Psoas muscle (tissue), 8 donors: Measurements from ENCODE around the gene KCTD4. TPM values are rescaled to one million over a fixed set of nuclear protein-coding genes. Genes with fewer than 3 reads are reported as not detected.
A peak's percentile ranks its signal among the peaks of the same experiment; 100 is the strongest.

Source experiments
- ATAC-seq, 4 donors: fragments of 200-7000 bp; cut with Tn5 transposase; one replicate each; pipeline ENCODE4 v1.9.1; 2020; ENCODE audit warnings: moderate library complexity in 3 of 4, mild to moderate bottlenecking in 2 of 4
- DNase-seq, 2 donors: peaks; one replicate each; pipeline ENCODE4 v3.0.0-alpha.2; 2020
- H3K27ac ChIP-seq: fragments of 200-600 bp; one replicate; pipeline ENCODE4 v1.8.0; 2022
- H3K27me3 ChIP-seq, 3 donors: fragments of 200-600 bp in 1 of 3; one replicate each; pipeline versions ENCODE4 v1.6.1 to v1.8.0; 2013 to 2022; ENCODE audit warnings: low read length in 2 of 3, mild to moderate bottlenecking in 2 of 3, moderate library complexity in 1 of 3; ENCODE audit not compliant: insufficient read depth in 3 of 3
- H3K36me3 ChIP-seq, 2 donors: fragments of 200-600 bp in 1 of 2; one replicate each; pipeline versions ENCODE4 v1.6.1 to v1.8.0; 2013 to 2022; ENCODE audit warnings: low read depth in 1 of 2, mild to moderate bottlenecking in 1 of 2, moderate library complexity in 1 of 2; ENCODE audit not compliant: insufficient read depth in 1 of 2
- H3K4me1 ChIP-seq: fragments of 200-600 bp; one replicate; pipeline ENCODE4 v1.8.0; 2022
- H3K4me3 ChIP-seq: fragments of 200-600 bp; one replicate; pipeline ENCODE4 v1.8.0; 2022; ENCODE audit warnings: mild to moderate bottlenecking
- H3K9me3 ChIP-seq: fragments of 200-600 bp; one replicate; pipeline ENCODE4 v1.8.0; 2022
- WGBS, 3 donors: extraction: QIAGEN DNeasy Blood & Tissue Kit; methylation state at CpG; one replicate each; pipeline versions ENCODE4 v1.1.6 to v1.1.7; 2013; 5-methylcytosine and 5-hydroxymethylcytosine counted together
- intact Hi-C, 2 donors: fragments of 100-400 bp; cut with DNase I; formaldehyde crosslinking; loops; one replicate each; pipeline versions ENCODE4 v1.11.0 to v1.14.2; 2022
- polyA plus RNA-seq, 3 donors: library from polyadenylated mRNA; stranded (reverse); fragments of 200-250 nt; gene quantifications; one replicate each; pipeline ENCODE4 v1.2.3, GENCODE V29; 2013
- total RNA-seq, 4 donors: library from RNA; stranded (reverse); fragmentation: NEBNext Ultra II Directional in 2 of 4; extraction: Animal tissue kit (Norgen Biotek cat#: 25700) in 2 of 4; gene quantifications; one replicate each; pipeline versions ENCODE4 v1.2.1 to v1.2.4, GENCODE V29; 2021 to 2023
- TF ChIP-seq, protein P1 (sequence below): fragments of 200-600 bp; IDR thresholded peaks from one replicate; pipeline ENCODE4 v1.8.0; 2022; ENCODE audit warnings: antibody characterized with exemption
- donor health status: healthy with polysubstance abuse.
- donor health status: DM: no; HTN: no; CAD: no; lungs with moderate emphysema.
- donor health status: Bipolar disorder and iron deficiency.
- donor health status: healthy.
- donor health status: DM: yes; HTN: yes; CAD: no.
- donor health status: DM: no; HTN: no; CAD: no.
- donor health status: DM: no; HTN: no; CAD: no.
- donor health status: DM: yes; HTN: yes; CAD: no.

The KCTD4 gene
- total and polyA plus RNA-seq, 7 donors = 0.08 TPM; not detected in 6

DNA sequence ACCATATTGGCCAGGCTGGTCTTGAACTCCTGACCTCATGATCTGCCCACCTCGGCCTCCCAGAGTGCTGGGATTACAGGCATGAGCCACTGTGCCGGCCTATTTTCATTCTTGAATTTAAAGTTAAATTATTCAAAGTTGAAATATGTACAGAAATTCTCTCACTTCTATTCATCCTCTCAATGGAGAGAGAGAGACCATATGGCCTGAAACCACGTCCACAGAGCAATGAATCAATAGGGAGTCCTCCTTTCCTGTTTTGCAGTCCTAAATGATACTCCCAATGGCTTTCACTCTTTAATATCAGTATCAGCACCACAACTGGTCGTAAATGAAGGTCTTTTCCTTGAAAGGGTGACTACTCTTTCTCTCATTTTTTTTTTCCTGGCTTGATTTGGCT, 30.5 kb upstream of the KCTD4 start:
- Histone ChIP-seq H3K4me3 (no peak overlapping the region), H3K4me1 (peaks cover 3% of the 10 kb centered on the region), H3K27me3 (no peaks in the 10 kb centered on the region), H3K27ac (no peak overlapping the region), H3K36me3 (no peaks in the 10 kb centered on the region), H3K9me3 (no peaks in the 10 kb centered on the region)
- intact Hi-C loops = no loop called here
- ATAC-seq = no peak
- TF ChIP-seq, protein P1, sequence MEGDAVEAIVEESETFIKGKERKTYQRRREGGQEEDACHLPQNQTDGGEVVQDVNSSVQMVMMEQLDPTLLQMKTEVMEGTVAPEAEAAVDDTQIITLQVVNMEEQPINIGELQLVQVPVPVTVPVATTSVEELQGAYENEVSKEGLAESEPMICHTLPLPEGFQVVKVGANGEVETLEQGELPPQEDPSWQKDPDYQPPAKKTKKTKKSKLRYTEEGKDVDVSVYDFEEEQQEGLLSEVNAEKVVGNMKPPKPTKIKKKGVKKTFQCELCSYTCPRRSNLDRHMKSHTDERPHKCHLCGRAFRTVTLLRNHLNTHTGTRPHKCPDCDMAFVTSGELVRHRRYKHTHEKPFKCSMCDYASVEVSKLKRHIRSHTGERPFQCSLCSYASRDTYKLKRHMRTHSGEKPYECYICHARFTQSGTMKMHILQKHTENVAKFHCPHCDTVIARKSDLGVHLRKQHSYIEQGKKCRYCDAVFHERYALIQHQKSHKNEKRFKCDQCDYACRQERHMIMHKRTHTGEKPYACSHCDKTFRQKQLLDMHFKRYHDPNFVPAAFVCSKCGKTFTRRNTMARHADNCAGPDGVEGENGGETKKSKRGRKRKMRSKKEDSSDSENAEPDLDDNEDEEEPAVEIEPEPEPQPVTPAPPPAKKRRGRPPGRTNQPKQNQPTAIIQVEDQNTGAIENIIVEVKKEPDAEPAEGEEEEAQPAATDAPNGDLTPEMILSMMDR = no peak
- DNase-seq = no peak
- 84 to 86% (median 85%) methylated on average over 4 of the region's 4 CpGs for WGBS, 3 donors

DNA sequence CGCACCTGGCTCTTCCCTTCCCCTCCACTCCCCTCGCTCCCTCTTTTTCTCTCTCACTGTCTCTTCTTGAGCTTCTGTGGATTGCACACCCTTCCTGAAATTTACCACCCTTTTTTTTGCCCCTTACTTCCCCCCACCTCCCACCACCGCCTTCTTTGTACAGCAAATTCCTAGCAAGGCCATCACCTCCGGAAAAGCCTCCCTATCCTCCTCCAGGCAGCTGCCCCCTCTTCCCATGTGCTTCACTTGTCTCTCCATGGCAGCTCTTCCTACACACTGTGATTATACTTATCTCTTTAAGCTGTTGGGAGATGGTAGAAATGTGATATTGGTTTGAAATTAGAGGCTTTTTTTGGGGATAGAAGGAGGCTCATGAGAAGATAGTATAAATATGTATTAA, 28.3 kb upstream of the KCTD4 start:
- Histone ChIP-seq H3K36me3 (no peaks in the 10 kb centered on the region), H3K9me3 (no peaks in the 10 kb centered on the region), H3K4me3 (no peak overlapping the region), H3K27ac (no peak overlapping the region), H3K4me1 (peaks cover 11% of the 10 kb centered on the region), H3K27me3 (no peaks in the 10 kb centered on the region)
- DNase-seq (no peak), ATAC-seq (no peak)
- TF ChIP-seq, protein P1 = no peak
- 96 to 99% (median 99%) methylated on average over 4 of the region's 4 CpGs for WGBS, 3 donors
- intact Hi-C loops = no loop called here

DNA sequence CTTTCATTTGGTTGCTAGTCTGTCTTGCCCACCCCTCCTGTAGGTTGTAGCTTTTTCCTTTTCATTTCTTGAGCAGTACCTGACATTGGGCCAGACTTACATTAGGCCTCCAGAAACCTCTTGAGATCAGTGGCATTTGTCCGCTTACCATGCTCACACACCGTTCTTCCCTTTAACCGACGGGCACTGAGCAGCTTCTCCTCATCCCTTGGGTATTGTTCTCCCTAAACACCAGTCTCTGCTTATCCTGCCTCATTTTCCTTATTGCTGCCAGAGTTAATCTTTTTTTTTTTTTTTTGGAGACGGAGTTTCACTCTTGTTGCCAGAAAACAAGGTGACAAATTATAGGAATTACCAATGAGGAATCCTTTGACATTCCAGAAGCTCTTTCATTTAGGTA, 27.2 kb upstream of the KCTD4 start:
- no peak overlapping the region for H3K27ac ChIP-seq
- H3K9me3 ChIP-seq = no peaks in the 10 kb centered on the region
- DNase-seq = no peak
- intact Hi-C loops = no loop called here
- H3K36me3 ChIP-seq = no peaks in the 10 kb centered on the region
- 86 to 94% (median 93%) methylated on average over 4 to 5 of the region's 5 CpGs for WGBS, 3 donors
- ATAC-seq = no peak
- TF ChIP-seq, protein P1 = no peak
- no peaks in the 10 kb centered on the region for H3K27me3 ChIP-seq
- H3K4me3 ChIP-seq = no peak overlapping the region
- peaks cover 11% of the 10 kb centered on the region for H3K4me1 ChIP-seq

DNA sequence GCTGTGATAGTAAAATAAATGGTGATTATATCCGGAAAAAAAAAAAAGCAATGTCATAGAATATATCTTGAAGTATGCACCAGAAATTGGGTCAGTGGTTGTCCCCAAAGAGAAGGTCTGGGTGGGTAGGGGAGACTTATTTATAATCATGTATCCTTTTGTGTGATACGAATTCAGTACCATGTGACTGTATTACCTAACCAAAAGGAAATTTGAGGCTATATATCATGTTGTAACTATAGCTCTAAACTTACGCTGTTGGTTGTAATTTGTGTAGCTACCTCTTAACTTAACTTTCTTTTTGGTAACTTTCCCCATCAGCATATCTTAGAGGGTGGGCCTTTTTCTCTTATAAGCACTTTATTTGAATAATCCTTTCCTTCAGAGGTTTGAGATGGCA, 25.2 kb upstream of the KCTD4 start:
- Histone ChIP-seq H3K27me3 (no peaks in the 10 kb centered on the region), H3K4me3 (no peak overlapping the region), H3K27ac (no peak overlapping the region), H3K9me3 (no peaks in the 10 kb centered on the region), H3K36me3 (no peaks in the 10 kb centered on the region), H3K4me1 (peaks cover 11% of the 10 kb centered on the region)
- intact Hi-C loops = no loop called here
- WGBS, 3 donors = 44 to 65% (median 45%) methylated on average over 3 of the region's 3 CpGs
- TF ChIP-seq, protein P1 = no peak
- peak in 1 of 4 donors; percentile 69 for ATAC-seq
- no peak for DNase-seq

DNA sequence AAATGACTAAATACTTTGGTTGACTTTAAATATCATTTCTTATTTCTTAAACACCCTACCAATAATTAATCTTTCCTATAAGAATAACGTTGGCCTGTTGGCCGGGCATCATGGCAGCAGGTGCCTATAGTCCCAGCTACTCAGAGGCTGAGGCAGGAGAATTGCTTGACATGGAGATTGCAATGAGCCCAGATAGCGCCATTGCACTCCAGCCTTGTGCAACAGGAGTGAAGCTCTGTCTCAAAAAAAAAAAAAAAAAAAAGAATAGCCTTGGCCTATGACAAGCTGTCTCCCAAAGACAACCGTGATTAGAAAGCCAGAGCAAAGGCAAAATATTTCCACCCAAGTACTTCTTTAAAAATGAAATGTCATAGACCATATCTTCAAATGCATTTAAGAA, 24.5 kb upstream of the KCTD4 start:
- ATAC-seq = peak in 2 of 4 donors; percentile 51 to 64
- WGBS, 3 donors = 88 to 89% (median 88%) methylated on average over 4 of the region's 4 CpGs
- intact Hi-C loops = no loop called here
- Histone ChIP-seq H3K9me3 (no peaks in the 10 kb centered on the region), H3K27ac (no peak overlapping the region), H3K27me3 (no peaks in the 10 kb centered on the region), H3K4me3 (no peak overlapping the region), H3K4me1 (peaks cover 11% of the 10 kb centered on the region), H3K36me3 (no peaks in the 10 kb centered on the region)
- DNase-seq = no peak
- TF ChIP-seq, protein P1 = no peak
